Measurements from ENCODE around the gene AOPEP. TPM values are rescaled to one million over a fixed set of nuclear protein-coding genes. Genes with fewer than 3 reads are reported as not detected.

AOPEP gene
- total RNA-seq, 1 experiment from 2014 or later = 89.5 TPM

DNA sequence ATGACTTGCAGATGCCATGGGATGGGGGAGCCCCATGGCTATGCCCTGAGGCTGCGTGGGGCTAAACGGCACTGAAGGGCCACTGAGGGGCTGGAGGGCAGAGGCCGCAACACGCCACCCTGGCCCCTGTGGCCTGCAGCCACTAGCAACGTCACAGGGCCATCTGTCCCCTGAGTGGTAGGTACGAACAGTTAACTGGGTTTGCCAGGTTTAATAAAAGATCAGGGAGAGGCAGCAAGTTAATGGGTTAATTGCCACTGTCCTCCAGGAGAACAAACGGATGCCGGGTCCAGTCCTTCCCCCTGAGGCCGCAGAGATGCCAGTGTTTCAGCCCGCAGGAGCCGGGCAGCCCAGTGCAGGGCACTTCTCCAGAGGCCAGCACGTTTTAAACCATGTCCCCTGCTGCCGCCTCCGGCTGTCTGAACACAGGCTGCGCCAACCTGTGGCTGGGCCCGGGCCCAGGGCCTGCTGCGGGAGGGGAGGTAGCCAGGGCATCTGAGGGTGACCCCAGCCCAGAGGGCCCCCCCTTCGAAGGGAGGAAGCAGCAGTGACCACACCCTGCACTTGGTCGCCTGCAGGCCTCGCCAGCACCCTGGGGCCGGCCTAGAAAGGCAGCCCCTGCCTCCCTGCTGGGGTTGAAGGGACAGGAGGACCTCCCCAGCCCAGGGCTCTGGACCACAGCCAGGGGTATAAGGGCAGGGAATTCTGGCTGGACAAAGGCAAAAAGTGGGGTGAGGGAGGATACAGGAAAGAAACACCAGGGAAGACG, 363.7 kb downstream of the AOPEP start:
- H3K36me3 Mint-ChIP-seq (ENCODE audit: insufficient read depth, unreplicated experiment) = peaks cover 83% of the 10 kb centered on the region

DNA sequence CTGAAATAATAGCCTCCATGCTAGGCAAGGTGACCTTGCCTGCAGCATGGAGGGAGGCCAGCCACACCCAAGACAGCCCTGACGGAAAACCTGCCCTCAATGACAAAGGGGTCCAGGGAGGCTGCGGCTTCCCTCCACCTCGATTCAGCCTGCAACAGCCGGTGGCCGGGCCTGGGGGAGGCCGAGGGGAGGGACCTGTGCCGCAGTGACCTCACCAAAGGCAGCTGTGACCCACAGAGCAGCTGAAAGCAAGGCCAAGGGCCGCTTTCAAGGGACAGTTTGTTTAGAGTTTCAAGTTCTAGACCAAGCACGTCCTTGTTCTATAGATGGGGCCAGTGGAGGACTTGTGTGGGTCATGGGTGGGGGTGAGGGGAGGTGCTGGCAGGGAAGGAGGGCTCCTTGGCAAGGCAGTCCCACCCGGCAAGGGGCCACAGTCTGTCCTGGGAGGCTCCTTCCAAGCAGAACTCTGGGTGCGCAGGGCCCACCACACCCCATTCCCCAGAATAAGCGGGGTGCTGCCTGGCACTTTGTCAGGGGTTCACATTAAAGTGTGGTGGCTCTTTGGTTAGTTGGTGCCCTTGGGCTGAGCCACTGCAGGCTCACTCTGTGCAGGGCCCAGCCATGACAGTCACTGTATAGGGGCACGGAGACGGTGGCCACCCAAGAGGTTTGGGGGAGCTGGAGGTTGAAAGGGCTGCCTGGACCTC, 364.5 kb downstream of the AOPEP start:
- Mint-ChIP-seq H3K36me3 (ENCODE audit: insufficient read depth, unreplicated experiment) (peaks cover 80% of the 10 kb centered on the region), H3K27ac (ENCODE audit: unreplicated experiment) (peak overlapping the region; percentile 88)
- CTCF ChIA-PET = no interaction called here

More for the DNA sequence above, 363.7 kb downstream of the AOPEP start:
- Mint-ChIP-seq H3K27me3 (ENCODE audit: unreplicated experiment) (no peaks in the 10 kb centered on the region), H3K4me1 (ENCODE audit: low read depth, unreplicated experiment) (peaks cover 48% of the 10 kb centered on the region), H3K9me3 (ENCODE audit: low read depth, unreplicated experiment) (no peaks in the 10 kb centered on the region), H3K4me3 (ENCODE audit: low read depth, unreplicated experiment) (no peak overlapping the region), H3K27ac (ENCODE audit: unreplicated experiment) (peak overlapping the region; percentile 63)
- intact Hi-C loops (cut with micrococcal nuclease; ENCODE audit: unreplicated experiment) = no loop called here
- TF ChIP-seq, protein P1, sequence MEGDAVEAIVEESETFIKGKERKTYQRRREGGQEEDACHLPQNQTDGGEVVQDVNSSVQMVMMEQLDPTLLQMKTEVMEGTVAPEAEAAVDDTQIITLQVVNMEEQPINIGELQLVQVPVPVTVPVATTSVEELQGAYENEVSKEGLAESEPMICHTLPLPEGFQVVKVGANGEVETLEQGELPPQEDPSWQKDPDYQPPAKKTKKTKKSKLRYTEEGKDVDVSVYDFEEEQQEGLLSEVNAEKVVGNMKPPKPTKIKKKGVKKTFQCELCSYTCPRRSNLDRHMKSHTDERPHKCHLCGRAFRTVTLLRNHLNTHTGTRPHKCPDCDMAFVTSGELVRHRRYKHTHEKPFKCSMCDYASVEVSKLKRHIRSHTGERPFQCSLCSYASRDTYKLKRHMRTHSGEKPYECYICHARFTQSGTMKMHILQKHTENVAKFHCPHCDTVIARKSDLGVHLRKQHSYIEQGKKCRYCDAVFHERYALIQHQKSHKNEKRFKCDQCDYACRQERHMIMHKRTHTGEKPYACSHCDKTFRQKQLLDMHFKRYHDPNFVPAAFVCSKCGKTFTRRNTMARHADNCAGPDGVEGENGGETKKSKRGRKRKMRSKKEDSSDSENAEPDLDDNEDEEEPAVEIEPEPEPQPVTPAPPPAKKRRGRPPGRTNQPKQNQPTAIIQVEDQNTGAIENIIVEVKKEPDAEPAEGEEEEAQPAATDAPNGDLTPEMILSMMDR (IDR thresholded peaks at IDR 0.05; ENCODE audit: unreplicated experiment) = no peak
- CTCF ChIA-PET = no interaction called here
- DNase-seq = peak; percentile 36
- BruUV-seq (replicated peaks) = no TSS peak

DNA sequence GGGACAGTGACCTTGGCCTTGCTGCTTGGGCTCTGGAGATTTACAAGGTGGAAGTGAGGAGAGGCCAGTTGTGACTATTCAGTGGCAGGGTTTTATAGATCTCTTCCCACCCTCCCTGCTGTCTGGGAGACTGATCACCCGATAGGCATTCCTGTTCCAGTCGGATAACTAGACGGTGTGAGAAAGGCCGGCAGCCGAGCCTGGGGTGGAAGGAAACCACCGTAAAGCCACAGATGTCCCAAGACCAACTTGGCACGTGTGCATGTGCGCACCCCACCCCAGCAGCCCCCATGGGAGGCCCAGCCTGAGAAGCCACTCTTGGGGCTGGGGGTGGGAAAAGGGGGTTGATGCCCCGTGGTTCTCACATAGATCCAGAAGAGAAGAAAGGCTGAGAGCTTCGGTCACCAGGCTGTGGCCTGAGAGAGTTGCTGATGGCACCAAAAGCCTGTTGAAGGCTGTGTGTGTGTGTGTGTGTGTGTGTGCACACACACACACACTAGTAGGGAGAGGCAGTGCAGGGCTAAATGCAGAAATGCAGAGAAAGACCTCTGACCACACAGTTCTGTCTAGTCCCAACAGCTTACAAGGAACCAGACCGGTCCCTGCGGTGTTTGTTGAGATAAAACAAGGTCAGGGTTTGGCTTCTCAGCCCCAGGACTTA, 365.2 kb downstream of the AOPEP start:
- CTCF ChIA-PET = interaction anchor here (0.8 to 1.0 kb wide), 3 partner anchors 36 to 410 kb away, joined by 3 to 5 read pairs (median 4); no protein-coding TSS in a partner anchor
- Mint-ChIP-seq H3K27me3 (ENCODE audit: unreplicated experiment) (no peaks in the 10 kb centered on the region), H3K9me3 (ENCODE audit: low read depth, unreplicated experiment) (no peaks in the 10 kb centered on the region), H3K27ac (ENCODE audit: unreplicated experiment) (peak overlapping the region; percentile 88), H3K4me1 (ENCODE audit: low read depth, unreplicated experiment) (peaks cover 48% of the 10 kb centered on the region), H3K36me3 (ENCODE audit: insufficient read depth, unreplicated experiment) (peaks cover 75% of the 10 kb centered on the region), H3K4me3 (ENCODE audit: low read depth, unreplicated experiment) (peak overlapping the region; percentile 57)
- TF ChIP-seq, protein P1 (IDR thresholded peaks at IDR 0.05; ENCODE audit: unreplicated experiment) = no peak
- peak; percentile 30 for DNase-seq
- intact Hi-C loops (cut with micrococcal nuclease; ENCODE audit: unreplicated experiment) = no loop called here
- no TSS peak for BruUV-seq (replicated peaks)

More for the DNA sequence above, 364.5 kb downstream of the AOPEP start:
- TF ChIP-seq, protein P1 (IDR thresholded peaks at IDR 0.05; ENCODE audit: unreplicated experiment) = no peak
- intact Hi-C loops (cut with micrococcal nuclease; ENCODE audit: unreplicated experiment) = no loop called here
- H3K4me3 Mint-ChIP-seq (ENCODE audit: low read depth, unreplicated experiment) = peak overlapping the region; percentile 57
- no peaks in the 10 kb centered on the region for H3K9me3 Mint-ChIP-seq (ENCODE audit: low read depth, unreplicated experiment)
- BruUV-seq (replicated peaks) = no TSS peak
- no peak for DNase-seq
- H3K27me3 Mint-ChIP-seq (ENCODE audit: unreplicated experiment) = no peaks in the 10 kb centered on the region
- H3K4me1 Mint-ChIP-seq (ENCODE audit: low read depth, unreplicated experiment) = peaks cover 48% of the 10 kb centered on the region

DNA sequence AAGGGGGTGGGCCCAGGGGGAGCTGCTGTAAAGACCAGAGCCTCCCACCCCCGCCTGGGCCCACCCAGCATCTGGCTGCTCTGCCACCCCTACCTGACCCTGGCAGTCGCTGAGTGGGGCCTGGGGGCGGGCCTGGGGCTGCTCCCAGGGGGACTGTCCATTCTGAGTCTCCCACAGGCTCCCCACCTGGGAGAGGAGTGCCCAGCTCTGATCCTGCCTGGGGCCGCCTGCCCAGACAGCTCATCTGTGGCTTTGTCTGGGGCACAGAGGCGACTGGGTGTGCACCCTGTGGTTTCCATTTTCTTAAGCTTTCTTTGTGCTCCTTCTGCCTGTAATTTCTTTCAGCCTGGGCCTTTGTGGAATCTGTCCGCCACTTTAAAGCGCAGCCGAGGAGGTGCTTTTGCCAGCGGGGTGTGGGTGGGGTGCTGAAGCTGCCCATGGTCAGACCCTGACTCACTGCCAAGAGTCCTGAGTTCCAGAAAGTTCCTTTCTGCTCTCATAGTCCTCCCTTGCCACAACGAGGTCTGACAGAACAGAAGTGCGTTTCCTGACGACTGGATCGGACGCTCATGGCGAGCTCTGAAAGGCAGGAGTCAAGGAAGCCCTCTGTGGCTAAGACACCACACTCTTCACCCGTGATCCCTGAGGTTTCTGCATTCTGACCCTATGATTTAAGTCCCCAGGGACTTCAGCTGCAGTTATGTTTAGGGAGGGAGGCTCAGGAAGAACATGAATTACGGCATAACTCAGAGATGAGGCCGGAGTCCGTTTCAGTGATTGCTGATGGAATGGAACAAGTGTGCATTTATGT, 366.0 kb downstream of the AOPEP start:
- Mint-ChIP-seq H3K27ac (ENCODE audit: unreplicated experiment) (peak overlapping the region; percentile 88), H3K4me1 (ENCODE audit: low read depth, unreplicated experiment) (peaks cover 48% of the 10 kb centered on the region), H3K36me3 (ENCODE audit: insufficient read depth, unreplicated experiment) (peaks cover 74% of the 10 kb centered on the region), H3K9me3 (ENCODE audit: low read depth, unreplicated experiment) (no peaks in the 10 kb centered on the region), H3K27me3 (ENCODE audit: unreplicated experiment) (no peaks in the 10 kb centered on the region), H3K4me3 (ENCODE audit: low read depth, unreplicated experiment) (peak overlapping the region; percentile 57)
- intact Hi-C loops (cut with micrococcal nuclease; ENCODE audit: unreplicated experiment) = no loop called here
- peak; percentile 79 for DNase-seq
- BruUV-seq (replicated peaks) = no TSS peak
- CTCF ChIA-PET = interaction anchor here (0.6 to 1.0 kb wide), 4 partner anchors 35 to 411 kb away, joined by 3 to 6 read pairs (median 4); no protein-coding TSS in a partner anchor
- TF ChIP-seq, protein P1 (IDR thresholded peaks at IDR 0.05; ENCODE audit: unreplicated experiment) = no peak
